Subcutaneous adipose tissue (tissue), 4 donors: ENCODE data around the gene GSTA3. TPM values are rescaled to one million over a fixed set of nuclear protein-coding genes. Genes with fewer than 3 reads are reported as not detected.

Source experiments
- CTCF ChIP-seq: fragments of 450-650 bp; IDR thresholded peaks from one replicate; pipeline ENCODE4 v1.5.1; 2016; ENCODE audit warnings: low read depth, mild to moderate bottlenecking, control low read depth, antibody characterized with exemption, moderate library complexity
- total RNA-seq, 4 donors: library from RNA; depleted of rRNA; stranded (reverse); fragments of >200 nt; gene quantifications; one replicate each; pipeline ENCODE4 v1.1.0, GENCODE V29; 2016

GSTA3 gene
- total RNA-seq, 4 donors from 2014 or later = not detected

GRCh38 chr6:52877786-52878185 is 31.7 kb downstream of the GSTA3 start:
- TF ChIP-seq CTCF = no peak

DNA sequence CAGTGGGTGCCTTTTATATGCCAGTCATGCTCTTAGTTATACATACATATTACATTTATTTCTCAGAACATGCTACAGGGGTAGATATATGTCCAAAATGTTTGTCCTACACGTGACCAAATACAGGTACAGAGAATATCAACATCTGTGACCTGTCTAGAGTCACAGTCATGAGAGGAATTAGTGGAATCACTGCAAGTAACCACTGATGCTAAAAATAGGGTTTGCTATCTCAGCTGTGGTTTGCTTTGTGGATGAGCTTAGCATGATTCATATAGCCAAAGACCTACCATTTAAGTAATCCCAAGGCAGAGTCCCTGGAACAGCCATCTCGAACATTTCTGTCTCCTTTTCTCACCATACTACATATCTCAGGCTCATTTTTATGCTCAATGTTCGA is 32.3 kb downstream of the GSTA3 start:
- TF ChIP-seq CTCF = no peak

DNA sequence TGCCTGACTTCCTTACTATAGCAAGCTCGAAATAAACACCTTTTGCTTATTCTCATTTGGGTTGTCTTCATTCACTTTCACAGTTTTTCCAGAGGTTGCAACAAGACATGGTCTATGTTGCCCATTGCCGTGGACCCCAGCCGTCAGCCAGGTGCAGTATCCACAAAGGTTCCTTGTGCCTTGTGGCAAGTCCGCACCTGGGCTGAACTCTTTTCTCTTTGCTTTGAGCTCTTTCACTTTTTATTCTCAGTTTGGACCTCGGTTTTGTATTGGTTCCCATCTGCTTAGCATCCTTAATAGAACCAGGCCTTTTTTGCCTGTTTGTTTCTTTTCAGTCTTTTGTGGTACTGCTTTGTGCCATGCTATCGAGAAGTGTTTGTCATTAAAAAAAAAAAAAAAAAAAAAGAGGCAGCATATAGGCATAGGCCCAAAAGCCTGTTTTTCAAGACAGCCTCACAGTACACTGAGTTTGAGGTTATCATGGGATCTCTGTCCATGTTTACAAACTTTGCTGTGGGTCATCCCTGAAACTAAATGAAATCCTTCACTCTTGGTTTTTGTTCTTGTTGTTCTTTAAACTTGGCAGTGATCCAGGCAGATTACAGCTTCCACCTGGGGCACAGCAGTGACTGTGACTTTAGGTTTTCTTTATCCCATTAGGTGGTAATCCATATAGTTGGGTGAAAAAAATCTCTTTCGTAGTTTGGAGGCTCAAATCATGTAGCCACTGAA is 33.3 kb downstream of the GSTA3 start:
- no peak for TF ChIP-seq CTCF

DNA sequence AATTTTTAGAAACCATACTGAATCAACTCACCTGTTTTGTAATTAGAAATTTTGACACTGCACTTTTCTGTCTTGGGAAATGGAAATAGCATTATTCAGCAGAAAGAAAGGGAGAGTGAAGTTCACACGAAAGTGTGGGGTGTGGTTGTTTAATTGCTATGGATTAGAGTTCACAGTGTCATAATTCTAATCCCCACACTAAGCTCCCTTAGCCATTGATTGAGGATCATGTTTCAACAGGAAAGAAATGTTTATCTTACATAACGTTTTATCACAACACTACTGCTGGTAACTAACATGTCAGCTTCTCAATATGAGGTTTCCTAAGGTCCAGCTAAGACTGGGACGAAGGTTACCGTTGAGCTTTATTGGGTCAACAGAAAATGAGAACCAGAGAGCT is 37.5 kb downstream of the GSTA3 start:
- no peak for TF ChIP-seq CTCF

GRCh38 chr6:52871621-52872020 is 37.9 kb downstream of the GSTA3 start:
- TF ChIP-seq CTCF = no peak

DNA sequence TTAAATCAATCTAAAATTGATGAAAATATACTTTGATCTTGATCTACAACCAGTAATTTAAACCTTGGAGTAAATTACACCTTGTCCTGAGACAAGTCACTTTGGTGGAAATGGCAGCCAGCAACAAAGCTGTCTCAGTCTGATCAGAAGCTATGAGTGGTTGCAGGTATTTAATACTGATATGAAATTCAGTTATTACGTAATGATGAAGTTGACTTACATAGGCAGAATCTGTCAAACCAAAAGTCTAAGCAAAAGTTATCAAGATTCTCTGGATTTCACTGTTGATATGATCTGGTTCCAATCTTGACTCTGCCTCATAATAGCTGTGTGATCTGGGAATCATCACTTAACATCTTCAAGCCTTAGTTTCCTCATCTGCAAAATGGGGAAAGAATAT is 41.3 kb downstream of the GSTA3 start:
- no peak for TF ChIP-seq CTCF

- no peak for TF ChIP-seq CTCF
Measured at GRCh38 chr6:52858416-52858815, 51.1 kb downstream of the GSTA3 start.
